Erythroblast (primary cell): Measurements from ENCODE around the gene SCG2.

ENCODE experiments used
- GATA1 ChIP-seq: IDR thresholded peaks from 2 replicates; pipeline ENCODE4 v1.6.1; 2011; ENCODE audit warnings: low read depth, mild to moderate bottlenecking, control low read depth, low read length, moderate library complexity
- POLR2A ChIP-seq: IDR thresholded peaks from 2 replicates; pipeline ENCODE4 v1.6.1; 2011; ENCODE audit warnings: mild to moderate bottlenecking, low read length

GRCh38 chr2:223548194-223548593 is 54.0 kb downstream of the SCG2 start:
- TF ChIP-seq POLR2A (no peak), GATA1 (no peak)
